ENCODE results near the gene C12orf42. TPM values are rescaled to one million over a fixed set of nuclear protein-coding genes. Genes with fewer than 3 reads are reported as not detected.

The C12orf42 gene
- total RNA-seq, 4 donors from 2014 or later, result 18.2 TPM; not detected in 3

- Histone ChIP-seq H3K27ac (no peak overlapping the region), H3K27me3 (no peaks in the 10 kb centered on the region), H3K4me3 (no peak overlapping the region), H3K9me3 (no peaks in the 10 kb centered on the region), H3K36me3 (no peaks in the 10 kb centered on the region), H3K4me1 (no peaks in the 10 kb centered on the region)
- TF ChIP-seq CTCF (IDR thresholded peaks at IDR 0.05) (no peak), POLR2A (IDR thresholded peaks at IDR 0.05) (no peak)
- no peak for DNase-seq
These were observed 8.8 kb upstream of the C12orf42 start for GRCh38 chr12:103504606-103505005.

GRCh38 chr12:103503546-103504480 is 8.0 kb upstream of the C12orf42 start:
- no peak overlapping the region for H3K27ac ChIP-seq
- peak; percentile 11 to 61 (median 42) for TF ChIP-seq CTCF (IDR thresholded peaks at IDR 0.05)
- TF ChIP-seq POLR2A (IDR thresholded peaks at IDR 0.05), result no peak
- no peaks in the 10 kb centered on the region for H3K36me3 ChIP-seq
- no peak overlapping the region for H3K4me3 ChIP-seq
- peak in 2 of 3 donors; percentile 69 to 76 for DNase-seq
- no peaks in the 10 kb centered on the region for H3K9me3 ChIP-seq
- H3K4me1 ChIP-seq, result no peaks in the 10 kb centered on the region
- no peaks in the 10 kb centered on the region for H3K27me3 ChIP-seq

- Histone ChIP-seq H3K4me1 (no peaks in the 10 kb centered on the region), H3K36me3 (no peaks in the 10 kb centered on the region), H3K27ac (no peak overlapping the region), H3K4me3 (no peak overlapping the region), H3K9me3 (no peaks in the 10 kb centered on the region), H3K27me3 (peaks cover 0 to 5% of the 10 kb centered on the region in 2 donors)
- TF ChIP-seq CTCF (IDR thresholded peaks at IDR 0.05) (no peak), POLR2A (IDR thresholded peaks at IDR 0.05) (no peak)
- no peak for DNase-seq
These were observed 5.7 kb upstream of the C12orf42 start for GRCh38 chr12:103501447-103501846.

- no peaks in the 10 kb centered on the region for H3K36me3 ChIP-seq
- DNase-seq, result no peak
- H3K27me3 ChIP-seq, result peaks cover 0 to 15% of the 10 kb centered on the region in 2 donors
- no peak overlapping the region for H3K27ac ChIP-seq
- peaks cover 0 to 12% (median 0%) of the 10 kb centered on the region in 4 donors for H3K4me1 ChIP-seq
- no peak overlapping the region for H3K4me3 ChIP-seq
- no peaks in the 10 kb centered on the region for H3K9me3 ChIP-seq
- TF ChIP-seq POLR2A (IDR thresholded peaks at IDR 0.05) (no peak), CTCF (IDR thresholded peaks at IDR 0.05) (no peak)
These were observed 3.8 kb upstream of the C12orf42 start for GRCh38 chr12:103499571-103499970.

GRCh38 chr12:103498990-103499389 is 3.2 kb upstream of the C12orf42 start:
- Histone ChIP-seq H3K4me3 (no peak overlapping the region), H3K27ac (no peak overlapping the region), H3K27me3 (peaks cover 0 to 15% of the 10 kb centered on the region in 2 donors), H3K4me1 (peaks cover 0 to 12% (median 0%) of the 10 kb centered on the region in 4 donors), H3K36me3 (no peaks in the 10 kb centered on the region), H3K9me3 (no peaks in the 10 kb centered on the region)
- no peak for DNase-seq
- TF ChIP-seq CTCF (IDR thresholded peaks at IDR 0.05) (no peak), POLR2A (IDR thresholded peaks at IDR 0.05) (no peak)

Data from Peyer's patch (tissue), 4 donors.